H7 (cell line): ENCODE measurements around the gene VPS18. TPM values are rescaled to one million over a fixed set of nuclear protein-coding genes. Genes with fewer than 3 reads are reported as not detected.

Experiments
- DNase-seq: peaks from one replicate; pipeline ENCODE4 v3.0.0; 2012
- H3K27me3 ChIP-seq: 2 replicates; pipeline ENCODE4 v1.6.0; 2011; ENCODE audit warnings: mild to moderate bottlenecking, low read length; ENCODE audit not compliant: control insufficient read depth, insufficient read depth
- H3K36me3 ChIP-seq: replicated peaks from 2 replicates; pipeline ENCODE4 v1.5.1; 2011; ENCODE audit warnings: low read length; ENCODE audit not compliant: control insufficient read depth, insufficient read depth
- H3K4me3 ChIP-seq: 2 replicates; pipeline ENCODE4 v1.5.1; 2011; ENCODE audit warnings: low read depth, mild to moderate bottlenecking, control low read depth, low read length, moderate library complexity; ENCODE audit not compliant: insufficient read depth
- total RNA-seq: library from RNA; depleted of rRNA; stranded (reverse); fragments of >200 nt; shearing (Covaris generic); gene quantifications from 2 replicates; pipeline ENCODE4 v1.2.3, GENCODE V29; 2014

The VPS18 gene
- total RNA-seq, 1 experiment from 2014 or later = 39.5 TPM

GRCh38 chr15:40877694-40878093 lies 16.6 kb upstream of the VPS18 start:
- Histone ChIP-seq H3K4me3 (no peak overlapping the region), H3K36me3 (no peaks in the 10 kb centered on the region), H3K27me3 (peaks cover 7% of the 10 kb centered on the region; the same call in 1 of the 2 replicates)
- DNase-seq = peak; percentile 13

GRCh38 chr15:40878785-40879184 lies 15.5 kb upstream of the VPS18 start:
- Histone ChIP-seq H3K36me3 (no peaks in the 10 kb centered on the region), H3K27me3 (peaks cover 2% of the 10 kb centered on the region; the same call in 1 of the 2 replicates), H3K4me3 (no peak overlapping the region)
- DNase-seq = peak; percentile 63

- Histone ChIP-seq H3K4me3 (no peak overlapping the region), H3K36me3 (no peaks in the 10 kb centered on the region), H3K27me3 (no peaks in the 10 kb centered on the region)
- no peak for DNase-seq
Observed at GRCh38 chr15:40879609-40880008, 14.6 kb upstream of the VPS18 start.

- Histone ChIP-seq H3K36me3 (no peaks in the 10 kb centered on the region), H3K27me3 (no peaks in the 10 kb centered on the region), H3K4me3 (no peak overlapping the region)
- DNase-seq = no peak
Observed at GRCh38 chr15:40881351-40881750, 12.9 kb upstream of the VPS18 start.

GRCh38 chr15:40886586-40886985 lies 7.7 kb upstream of the VPS18 start:
- Histone ChIP-seq H3K36me3 (no peaks in the 10 kb centered on the region), H3K4me3 (no peak overlapping the region), H3K27me3 (no peaks in the 10 kb centered on the region)
- DNase-seq = peak; percentile 11

- H3K36me3 ChIP-seq = no peaks in the 10 kb centered on the region
- DNase-seq = no peak
- H3K27me3 ChIP-seq = peaks cover 4% of the 10 kb centered on the region
- no peak overlapping the region for H3K4me3 ChIP-seq
Observed at GRCh38 chr15:40889112-40889511, 5.1 kb upstream of the VPS18 start.

GRCh38 chr15:40891138-40891537 lies 3.1 kb upstream of the VPS18 start:
- Histone ChIP-seq H3K4me3 (no peak overlapping the region), H3K36me3 (peaks cover 4% of the 10 kb centered on the region), H3K27me3 (peaks cover 4% of the 10 kb centered on the region)

GRCh38 chr15:40891810-40892446 lies 2.3 kb upstream of the VPS18 start:
- peak; percentile 70 for DNase-seq
- peaks cover 6% of the 10 kb centered on the region for H3K36me3 ChIP-seq
- H3K4me3 ChIP-seq = no peak overlapping the region
- H3K27me3 ChIP-seq = peaks cover 4% of the 10 kb centered on the region

More at GRCh38 chr15:40891138-40891537, 3.1 kb upstream of the VPS18 start:
- DNase-seq = no peak

- H3K4me3 ChIP-seq = no peak overlapping the region
- peak; percentile 8 for DNase-seq
- H3K27me3 ChIP-seq = peaks cover 4% of the 10 kb centered on the region
- peaks cover 7% of the 10 kb centered on the region for H3K36me3 ChIP-seq
Observed at GRCh38 chr15:40892447-40893012, 1.7 kb upstream of the VPS18 start.

- Histone ChIP-seq H3K27me3 (peaks cover 4% of the 10 kb centered on the region), H3K36me3 (peaks cover 8% of the 10 kb centered on the region), H3K4me3 (no peak overlapping the region)
- peak; percentile 40 for DNase-seq
Observed at GRCh38 chr15:40893019-40893670, 1.1 kb upstream of the VPS18 start.

GRCh38 chr15:40894681-40895448 lies 615 bp downstream of the VPS18 start:
- peaks cover 14% of the 10 kb centered on the region for H3K36me3 ChIP-seq
- H3K4me3 ChIP-seq = peak overlapping the region; percentile 82
- peak; percentile 90 for DNase-seq
- H3K27me3 ChIP-seq = peaks cover 4% of the 10 kb centered on the region

- Histone ChIP-seq H3K4me3 (no peak overlapping the region), H3K36me3 (peaks cover 34% of the 10 kb centered on the region), H3K27me3 (no peaks in the 10 kb centered on the region)
- DNase-seq = peak; percentile 43
Observed at GRCh38 chr15:40899536-40900207, 5.4 kb downstream of the VPS18 start.

- DNase-seq = peak; percentile 39
- H3K27me3 ChIP-seq = no peaks in the 10 kb centered on the region
- H3K4me3 ChIP-seq = no peak overlapping the region
- peaks cover 36% of the 10 kb centered on the region for H3K36me3 ChIP-seq
Observed at GRCh38 chr15:40900256-40901052, 6.2 kb downstream of the VPS18 start.
